CD4-positive, alpha-beta T cell treated with Interleukin-6 at 100 ng/mL for 8 hours (primary cell): ENCODE data around the gene DOK7.

Source experiments
- DNase-seq: peaks from one replicate; pipeline ENCODE4 v3.0.0-alpha.2; 2020; ENCODE audit warnings: mixed read lengths, low spot score

Gene DOK7

GRCh38 chr4:3475041-3475712, 12.1 kb downstream of the DOK7 start:
- DNase-seq = no peak

- no peak for DNase-seq
These were observed 12.7 kb downstream of the DOK7 start for GRCh38 chr4:3475713-3476260.

GRCh38 chr4:3476341-3476747, 13.2 kb downstream of the DOK7 start:
- no peak for DNase-seq

GRCh38 chr4:3476936-3477749, 14.0 kb downstream of the DOK7 start:
- DNase-seq = no peak

GRCh38 chr4:3477750-3478430, 14.8 kb downstream of the DOK7 start:
- no peak for DNase-seq

- no peak for DNase-seq
These were observed 15.6 kb downstream of the DOK7 start for GRCh38 chr4:3478446-3479357.

- DNase-seq = no peak
These were observed 16.4 kb downstream of the DOK7 start for GRCh38 chr4:3479358-3480101.

- peak; percentile 57 for DNase-seq
These were observed 17.5 kb downstream of the DOK7 start for GRCh38 chr4:3480528-3481112.

GRCh38 chr4:3481113-3481531, 18.0 kb downstream of the DOK7 start:
- no peak for DNase-seq

- no peak for DNase-seq
These were observed 18.8 kb downstream of the DOK7 start for GRCh38 chr4:3481783-3482393.

GRCh38 chr4:3482707-3483106, 19.6 kb downstream of the DOK7 start:
- DNase-seq = no peak

GRCh38 chr4:3483471-3483921, 20.4 kb downstream of the DOK7 start:
- no peak for DNase-seq

- DNase-seq = no peak
These were observed 21.2 kb downstream of the DOK7 start for GRCh38 chr4:3484057-3484973.

GRCh38 chr4:3485011-3485791, 22.1 kb downstream of the DOK7 start:
- DNase-seq = no peak

- DNase-seq = no peak
These were observed 22.9 kb downstream of the DOK7 start for GRCh38 chr4:3485886-3486540.

GRCh38 chr4:3486541-3487540, 23.7 kb downstream of the DOK7 start:
- DNase-seq = no peak
